ENCODE results near the gene HABP2.

HABP2 gene

GRCh38 chr10:113609704-113610108, 56.9 kb downstream of the HABP2 start:
- DNase-seq = no peak

GRCh38 chr10:113610631-113611601, 58.1 kb downstream of the HABP2 start:
- DNase-seq = no peak

DNA sequence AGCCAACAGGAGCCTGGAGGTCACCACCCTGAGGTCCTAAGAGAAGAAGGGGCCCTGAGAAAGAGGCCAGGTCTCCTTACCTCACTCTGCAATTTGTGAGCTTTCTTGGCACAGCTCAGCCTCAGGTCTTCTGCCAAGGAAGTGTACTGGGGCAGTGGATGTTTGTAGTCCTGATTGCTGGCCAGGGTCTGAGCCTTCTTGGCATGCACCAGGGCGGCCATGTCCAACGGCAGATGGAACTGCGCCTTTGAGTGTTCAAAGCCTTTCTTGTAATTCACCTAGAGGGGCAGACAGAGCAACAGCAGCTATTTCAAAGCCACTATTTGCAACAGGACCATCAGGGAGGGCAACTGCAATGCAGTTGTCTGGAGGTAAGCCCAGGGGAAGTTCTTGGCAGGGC, 59.3 kb downstream of the HABP2 start:
- DNase-seq = no peak

GRCh38 chr10:113613427-113613826, 60.6 kb downstream of the HABP2 start:
- no peak for DNase-seq

- no peak for DNase-seq
Measured at GRCh38 chr10:113613977-113614690, 61.3 kb downstream of the HABP2 start.

DNA sequence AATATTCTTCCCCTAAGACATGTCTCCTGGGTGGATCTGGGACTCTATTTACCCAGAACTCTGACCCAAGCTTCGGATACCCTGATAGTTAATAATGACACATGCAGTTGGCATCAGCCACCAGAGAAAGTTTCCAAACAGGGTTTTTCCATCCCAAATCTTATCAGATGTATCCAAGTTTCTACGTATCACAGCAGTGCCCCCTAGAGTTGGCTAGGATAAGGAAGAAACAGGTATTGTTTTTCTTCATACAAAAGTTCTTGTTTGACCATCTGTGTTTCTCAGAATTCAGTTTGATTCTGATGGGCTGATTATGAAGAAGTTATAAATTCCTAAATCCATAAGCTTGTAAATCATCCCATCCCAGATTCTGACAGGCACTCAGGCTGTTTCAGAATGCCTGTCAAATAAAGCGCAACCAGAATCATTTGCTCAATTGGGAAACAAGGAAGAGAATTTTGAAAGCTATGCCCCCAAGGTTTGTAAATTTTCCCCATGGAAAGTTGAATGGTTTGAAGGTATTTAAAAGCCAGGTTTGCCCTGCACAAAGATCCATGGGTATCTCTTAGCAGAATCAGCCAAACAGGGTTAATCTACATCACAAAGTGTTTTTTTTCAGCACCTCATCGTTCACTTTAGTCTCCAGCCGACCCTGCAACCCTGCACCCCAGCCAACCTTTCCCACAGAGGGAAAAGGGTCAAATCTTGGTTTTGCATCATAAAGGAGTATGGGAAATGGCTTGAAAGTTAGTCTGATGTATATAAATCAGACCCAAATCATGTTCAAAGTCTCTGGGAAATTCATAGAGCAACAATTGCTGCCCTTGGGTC, 63.6 kb downstream of the HABP2 start:
- DNase-seq = no peak

- DNase-seq = no peak
Measured at GRCh38 chr10:113617086-113617485, 64.2 kb downstream of the HABP2 start.

- DNase-seq = no peak
Measured at GRCh38 chr10:113618338-113618737, 65.5 kb downstream of the HABP2 start.

DNA sequence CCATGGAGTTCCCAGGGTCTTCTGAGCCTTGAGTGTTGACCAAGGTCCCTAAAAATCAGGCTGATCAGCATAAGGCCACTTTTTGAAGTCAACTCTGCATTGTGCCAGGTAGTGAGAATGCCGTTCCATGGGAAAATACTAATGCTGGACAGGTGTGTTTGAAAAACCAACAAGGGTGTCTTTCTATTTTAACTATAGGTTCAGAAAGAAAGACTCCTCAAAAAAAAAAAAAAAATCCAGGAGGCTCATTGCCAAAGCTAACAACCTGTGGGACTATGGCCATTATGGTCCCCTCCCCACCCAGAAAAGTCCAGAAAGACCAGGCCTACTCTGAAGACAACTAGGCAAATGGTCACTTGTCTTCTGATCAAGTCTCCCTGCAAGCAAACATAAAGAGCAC, 66.5 kb downstream of the HABP2 start:
- DNase-seq = no peak

GRCh38 chr10:113620511-113620910, 67.7 kb downstream of the HABP2 start:
- DNase-seq = no peak

GRCh38 chr10:113620936-113621335, 68.1 kb downstream of the HABP2 start:
- no peak for DNase-seq

DNA sequence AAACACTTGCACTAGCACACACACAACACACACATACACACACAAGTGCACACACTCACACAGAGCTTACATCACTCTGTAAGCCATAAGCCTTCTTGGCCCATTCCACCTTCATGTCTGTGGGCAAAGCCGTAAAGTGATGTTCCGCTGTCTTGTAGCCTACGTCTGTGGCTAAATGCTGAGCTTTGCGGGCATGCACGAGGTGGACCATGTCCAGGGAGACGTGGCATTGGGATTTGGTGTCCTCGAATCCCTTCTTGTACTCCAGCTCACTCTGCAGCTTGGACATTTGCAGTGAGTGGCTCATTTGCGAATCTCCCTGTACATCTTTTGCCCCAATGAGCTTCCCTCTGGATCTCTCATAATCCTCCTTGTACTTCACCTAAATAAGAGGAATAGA, 68.9 kb downstream of the HABP2 start:
- no peak for DNase-seq

GRCh38 chr10:113622831-113623230, 70.0 kb downstream of the HABP2 start:
- DNase-seq = no peak

DNA sequence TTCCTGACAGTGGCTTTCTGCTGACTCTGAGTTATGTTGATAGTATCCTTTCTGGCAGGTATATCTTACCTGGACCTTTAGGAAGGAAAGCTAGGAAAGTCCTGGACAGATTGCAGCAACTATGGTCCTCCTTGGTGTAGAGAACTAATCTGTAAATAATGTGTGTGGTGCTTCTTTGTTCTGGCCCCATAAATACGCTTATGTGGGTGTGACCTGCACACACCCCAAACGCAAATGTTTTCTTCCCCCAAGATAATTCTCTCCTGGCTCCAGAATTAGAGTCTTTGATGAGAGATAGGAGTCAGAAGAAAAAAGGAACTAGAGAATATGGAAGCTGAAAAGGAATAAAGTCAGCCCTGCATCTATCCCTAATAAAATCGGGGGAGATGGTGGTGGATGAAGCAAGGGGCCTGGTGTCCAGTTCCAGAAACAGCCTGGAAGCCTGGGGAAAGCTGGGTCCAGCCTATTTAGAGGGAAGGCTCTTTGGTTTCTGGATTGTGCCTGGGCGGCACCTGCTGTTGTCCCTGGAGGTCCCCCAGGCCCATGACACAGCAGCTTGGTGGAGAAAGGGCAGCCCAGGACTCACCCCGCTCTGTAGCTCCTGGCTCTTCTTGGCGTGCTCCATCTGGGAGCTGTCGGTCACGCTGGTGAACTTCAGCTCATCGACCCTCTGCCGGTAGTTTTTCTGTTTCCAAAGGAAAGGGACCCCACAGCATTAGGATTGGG, 72.8 kb downstream of the HABP2 start:
- DNase-seq = no peak

DNA sequence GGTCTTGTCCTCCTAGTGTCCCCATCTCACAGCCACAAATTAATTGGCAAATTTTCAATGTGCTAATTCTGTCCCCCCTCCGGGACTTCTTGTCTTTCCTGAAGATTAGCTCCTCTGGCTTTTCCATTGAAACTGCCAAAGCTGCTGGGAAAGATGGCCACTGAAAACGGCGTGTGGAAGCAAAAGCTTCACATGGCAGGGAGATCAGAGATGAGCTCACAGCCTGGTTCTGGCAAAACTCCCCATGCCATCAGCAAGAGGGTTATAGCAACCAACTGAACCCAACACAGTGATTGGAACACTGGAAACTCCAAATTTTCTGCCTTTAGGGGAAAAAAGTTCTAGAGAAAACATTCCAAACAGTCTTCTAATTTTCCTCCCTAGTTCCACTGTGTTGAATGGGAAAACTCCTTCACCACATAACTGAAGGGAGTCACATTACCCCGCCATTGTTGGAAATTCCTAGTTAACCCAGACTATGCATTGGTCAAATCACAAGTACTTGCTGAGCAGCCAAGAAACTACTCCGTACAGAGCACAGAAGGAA, 74.0 kb downstream of the HABP2 start:
- no peak for DNase-seq

DNA sequence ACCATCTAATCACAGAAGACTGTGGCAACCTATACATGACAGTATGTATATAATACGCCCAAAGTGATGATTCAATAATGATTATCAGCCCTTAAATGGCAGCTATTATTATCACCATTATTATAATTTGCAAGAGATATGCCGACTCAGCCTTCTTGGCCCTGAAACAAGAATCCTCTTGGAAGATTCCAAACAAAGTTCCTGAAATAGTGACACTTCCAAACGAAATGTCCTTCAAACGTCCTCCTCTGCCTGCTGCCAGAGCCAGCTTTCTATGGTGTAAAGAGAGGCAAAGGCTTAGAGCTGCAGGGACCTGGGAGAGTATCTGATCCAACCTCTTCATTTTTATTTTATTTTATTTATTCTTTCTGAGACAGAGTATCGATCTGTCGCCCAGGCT, 75.0 kb downstream of the HABP2 start:
- DNase-seq = no peak

DNA sequence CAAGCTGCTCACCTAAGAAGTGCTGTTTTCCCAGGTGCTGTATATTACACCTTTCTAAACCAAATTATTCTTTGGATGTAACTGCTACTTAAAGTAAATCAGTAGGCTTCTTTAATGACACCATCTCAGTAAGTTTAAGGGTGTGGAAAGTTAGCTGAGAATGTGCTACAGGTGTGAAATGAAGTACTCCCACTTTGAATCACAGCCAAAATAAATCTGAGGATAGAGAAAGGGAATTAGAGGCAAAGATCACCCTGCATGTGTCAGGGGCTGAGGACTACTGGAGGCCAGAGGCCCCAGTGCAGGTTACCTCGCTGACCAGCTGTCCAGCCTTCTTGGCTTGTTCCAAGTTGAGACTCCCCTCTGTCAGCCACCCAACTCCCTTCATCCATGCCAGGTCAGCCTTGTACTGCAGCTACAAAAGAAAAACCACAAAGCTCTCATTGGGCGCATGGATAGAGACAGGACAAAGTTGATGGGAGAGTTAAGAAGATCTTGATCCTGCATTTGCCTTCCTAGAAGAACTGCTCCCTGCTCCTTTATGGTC, 75.8 kb downstream of the HABP2 start:
- no peak for DNase-seq

DNA sequence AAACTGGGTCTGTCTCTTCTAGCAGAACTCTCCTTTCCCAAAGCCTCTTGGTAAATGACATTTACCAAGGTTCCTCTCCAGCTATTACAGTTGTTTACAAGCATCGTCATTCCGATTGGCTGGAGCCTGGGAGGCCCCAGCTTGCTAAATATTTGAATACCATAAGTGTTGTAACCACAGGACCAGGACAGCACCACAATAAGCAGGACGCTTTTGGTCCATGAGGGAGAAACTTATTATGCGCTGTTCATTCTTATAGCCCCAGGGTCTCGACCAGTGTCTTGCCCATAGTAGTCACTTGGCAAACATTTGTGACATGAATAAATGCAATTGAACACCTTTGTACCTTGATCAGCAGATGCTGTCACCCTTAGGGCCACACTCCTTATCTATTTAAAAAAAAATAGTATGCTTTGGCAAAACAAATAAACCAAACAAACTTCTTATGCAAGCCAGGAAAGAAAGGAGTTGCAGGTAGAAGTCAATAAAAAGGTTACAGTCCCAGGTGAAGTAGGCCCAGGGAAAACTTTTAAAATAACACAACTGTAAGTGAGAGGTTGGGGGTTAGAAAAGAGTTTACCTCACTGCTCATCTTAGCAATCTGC, 78.2 kb downstream of the HABP2 start:
- no peak for DNase-seq

- no peak for DNase-seq
Measured at GRCh38 chr10:113631684-113632367, 79.0 kb downstream of the HABP2 start.

Measured in HCEC 1CT (cell line).